Measurements from ENCODE around the gene TMEM270. TPM values are rescaled to one million over a fixed set of nuclear protein-coding genes. Genes with fewer than 3 reads are reported as not detected.
"Not testable (repeated sequence)": the region's sequence is repeated elsewhere in the genome, so short reads cannot be mapped to it uniquely, and the experiment has no call there.

The TMEM270 gene
- total RNA-seq, 1 donor from 2014 or later = not detected

GRCh38 chr7:73879977-73880681, 19.2 kb downstream of the TMEM270 start:
- Mint-ChIP-seq H3K36me3 (no peaks in the 10 kb centered on the region), H3K9me3 (no peaks in the 10 kb centered on the region), H3K27me3 (ENCODE audit: low read depth) (peaks cover 21% of the 10 kb centered on the region), H3K4me1 (peaks cover 15% of the 10 kb centered on the region), H3K27ac (peak overlapping the region; percentile 33), H3K4me3 (no peak overlapping the region)
- TF ChIP-seq CTCF (IDR thresholded peaks at IDR 0.05; ENCODE audit: unreplicated experiment) = no peak
- no peak for DNase-seq (ENCODE audit: low spot score in 2 of 2, unreplicated experiment in 2 of 2)

- no peak for TF ChIP-seq CTCF (IDR thresholded peaks at IDR 0.05; ENCODE audit: unreplicated experiment)
- Mint-ChIP-seq H3K27ac (no peak overlapping the region), H3K36me3 (no peaks in the 10 kb centered on the region), H3K4me3 (no peak overlapping the region), H3K4me1 (peaks cover 15% of the 10 kb centered on the region), H3K9me3 (no peaks in the 10 kb centered on the region), H3K27me3 (ENCODE audit: low read depth) (peaks cover 21% of the 10 kb centered on the region)
- DNase-seq (ENCODE audit: low spot score in 2 of 2, unreplicated experiment in 2 of 2) = no peak
These were observed 19.9 kb downstream of the TMEM270 start for GRCh38 chr7:73880755-73881328.

- H3K4me3 Mint-ChIP-seq = no peak overlapping the region
- TF ChIP-seq CTCF (IDR thresholded peaks at IDR 0.05; ENCODE audit: unreplicated experiment) = no peak
- H3K9me3 Mint-ChIP-seq = no peaks in the 10 kb centered on the region
- no peaks in the 10 kb centered on the region for H3K36me3 Mint-ChIP-seq
- peaks cover 21% of the 10 kb centered on the region for H3K27me3 Mint-ChIP-seq (ENCODE audit: low read depth)
- H3K27ac Mint-ChIP-seq = no peak overlapping the region
- peaks cover 22% of the 10 kb centered on the region for H3K4me1 Mint-ChIP-seq
- no peak for DNase-seq (ENCODE audit: low spot score in 2 of 2, unreplicated experiment in 2 of 2)
These were observed 20.5 kb downstream of the TMEM270 start for GRCh38 chr7:73881352-73882046.

GRCh38 chr7:73882047-73882402, 21.1 kb downstream of the TMEM270 start:
- TF ChIP-seq CTCF (IDR thresholded peaks at IDR 0.05; ENCODE audit: unreplicated experiment) = no peak
- H3K4me3 Mint-ChIP-seq = no peak overlapping the region
- H3K27ac Mint-ChIP-seq = no peak overlapping the region

GRCh38 chr7:73884867-73885422, 24.0 kb downstream of the TMEM270 start:
- Mint-ChIP-seq H3K4me1 (peaks cover 37% of the 10 kb centered on the region), H3K27me3 (ENCODE audit: low read depth) (peaks cover 20% of the 10 kb centered on the region)
- not testable (repeated sequence) for DNase-seq (ENCODE audit: low spot score in 2 of 2, unreplicated experiment in 2 of 2); H3K27ac Mint-ChIP-seq; H3K9me3 Mint-ChIP-seq; H3K4me3 Mint-ChIP-seq; H3K36me3 Mint-ChIP-seq

More at GRCh38 chr7:73882047-73882402, 21.1 kb downstream of the TMEM270 start:
- Mint-ChIP-seq H3K4me1 (peaks cover 27% of the 10 kb centered on the region), H3K27me3 (ENCODE audit: low read depth) (peaks cover 21% of the 10 kb centered on the region), H3K36me3 (no peaks in the 10 kb centered on the region), H3K9me3 (no peaks in the 10 kb centered on the region)
- no peak for DNase-seq (ENCODE audit: low spot score in 2 of 2, unreplicated experiment in 2 of 2)

Measured in mesothelial cell of epicardium (in vitro differentiated cells).